NCI-H2227 (cell line): ENCODE results near the gene CTNND2.
"Not testable (repeated sequence)": the region's sequence is repeated elsewhere in the genome, so short reads cannot be mapped to it uniquely, and the experiment has no call there.

Source experiments
- DNase-seq: peaks from one replicate; lab custom pipeline; 2025; ENCODE audit not compliant: unreplicated experiment; lab: John Stamatoyannopoulos, UW

CTNND2 gene

DNA sequence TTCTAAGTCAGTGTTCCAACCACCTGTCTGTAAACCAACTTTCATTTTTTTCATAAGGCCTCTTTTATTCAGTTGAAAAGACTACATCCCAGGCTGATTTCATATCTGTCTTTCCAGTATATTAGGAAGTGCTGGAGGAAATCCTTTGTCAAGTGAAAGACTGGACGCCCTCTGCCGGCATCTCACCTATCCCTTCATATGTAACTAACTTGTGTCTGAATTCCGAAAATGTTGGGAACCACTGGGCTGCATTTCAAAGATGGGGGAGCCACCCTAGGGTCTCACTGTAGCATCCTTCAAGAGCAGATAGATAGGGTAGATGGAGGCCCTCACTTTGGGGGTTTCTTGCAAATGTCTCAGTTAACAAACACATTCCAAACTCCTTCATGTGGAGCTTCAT is 569.8 kb downstream of the CTNND2 start:
- DNase-seq, result no peak

DNA sequence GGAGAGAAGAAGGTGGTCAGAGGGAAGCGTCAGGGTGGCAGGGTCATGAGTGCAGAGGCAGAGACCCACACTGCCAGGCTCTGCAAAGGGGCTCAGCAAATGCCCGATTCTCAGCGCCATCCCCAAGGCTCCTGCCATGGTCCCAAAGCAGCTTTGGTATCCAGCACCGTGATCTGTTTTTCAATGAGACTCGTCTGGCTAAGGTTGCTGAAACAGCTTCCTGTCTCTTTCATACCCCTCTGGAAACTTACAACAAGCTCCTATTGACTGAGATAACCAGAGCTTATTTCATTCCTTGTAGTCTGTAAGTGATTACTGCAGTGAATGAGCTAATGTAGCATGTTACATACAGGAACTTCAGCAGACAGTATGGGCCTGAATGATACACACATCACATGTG is 574.6 kb downstream of the CTNND2 start:
- no peak for DNase-seq

DNA sequence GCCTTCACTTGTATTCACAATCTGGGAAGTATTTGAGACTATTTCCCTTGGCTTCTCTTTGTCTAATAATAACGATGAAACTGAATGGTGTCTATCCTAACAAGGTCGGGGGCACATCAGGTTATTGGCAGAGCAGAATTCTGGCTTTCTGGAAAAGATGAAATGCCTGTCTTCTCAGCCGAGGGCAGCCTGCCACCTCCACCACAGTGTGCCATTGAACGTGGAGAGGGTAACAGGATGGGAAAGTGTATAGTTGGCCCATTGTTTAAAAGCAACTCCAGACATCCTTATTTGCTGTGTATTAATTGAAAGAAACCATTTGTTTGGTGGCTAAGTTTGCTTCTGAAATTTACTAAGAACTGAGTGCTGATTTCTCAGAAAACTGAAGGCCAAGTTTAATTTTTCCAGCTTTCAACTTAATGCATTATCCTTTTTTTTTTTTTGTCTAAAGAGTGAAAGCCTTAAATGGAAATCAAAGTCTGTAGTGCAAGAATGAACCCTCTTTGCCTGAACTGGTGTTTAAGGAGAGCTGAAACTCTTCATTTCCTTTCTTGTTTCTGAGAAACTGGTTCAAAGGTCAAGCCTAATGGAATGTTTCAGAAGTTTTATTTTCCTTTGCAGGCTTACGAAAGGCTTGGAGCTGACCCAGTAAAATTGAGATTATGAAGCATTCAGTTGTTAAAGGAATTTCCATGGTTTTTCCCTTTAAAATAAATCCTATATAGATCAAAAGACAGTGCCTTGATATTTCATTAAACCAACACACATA is 579.5 kb downstream of the CTNND2 start:
- no peak for DNase-seq

DNA sequence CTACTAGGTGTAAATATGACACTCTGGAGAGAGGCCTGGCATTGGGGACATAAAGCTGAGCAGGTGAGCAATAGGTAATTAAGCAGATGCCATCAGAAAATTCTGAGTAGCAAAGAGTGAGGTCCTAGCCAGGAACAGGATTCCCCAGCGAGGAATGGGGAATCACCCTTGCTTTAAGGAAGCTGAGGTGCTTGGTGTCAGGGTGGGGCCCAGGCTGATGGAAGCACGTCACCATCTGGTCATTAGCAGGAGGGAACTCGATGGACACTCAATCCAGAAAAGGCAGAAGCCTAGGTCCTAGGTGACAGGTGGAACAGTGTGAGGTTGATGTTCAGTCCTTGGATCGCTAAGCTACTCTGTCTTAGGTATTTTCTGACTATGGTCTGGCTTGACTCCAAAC is 580.5 kb downstream of the CTNND2 start:
- DNase-seq, result no peak

DNA sequence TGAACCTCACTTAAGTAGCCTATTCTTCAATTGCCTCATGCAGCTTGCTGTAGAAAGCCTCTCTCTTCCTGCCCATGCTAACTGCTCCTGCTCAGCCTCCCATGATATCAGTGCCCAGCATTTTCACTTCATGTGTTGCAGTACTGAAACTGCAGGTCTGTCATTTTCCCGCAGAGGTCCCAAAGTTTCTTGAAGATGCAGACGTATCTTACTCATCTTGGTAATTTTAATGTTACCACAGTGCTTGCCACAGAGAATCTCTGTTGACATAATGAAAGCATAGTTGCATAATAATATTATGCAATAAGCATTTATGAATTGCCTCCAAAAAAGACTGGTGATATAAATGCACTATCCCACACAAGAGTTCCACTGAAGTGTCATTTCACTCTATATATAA is 582.1 kb downstream of the CTNND2 start:
- DNase-seq, result no peak

DNA sequence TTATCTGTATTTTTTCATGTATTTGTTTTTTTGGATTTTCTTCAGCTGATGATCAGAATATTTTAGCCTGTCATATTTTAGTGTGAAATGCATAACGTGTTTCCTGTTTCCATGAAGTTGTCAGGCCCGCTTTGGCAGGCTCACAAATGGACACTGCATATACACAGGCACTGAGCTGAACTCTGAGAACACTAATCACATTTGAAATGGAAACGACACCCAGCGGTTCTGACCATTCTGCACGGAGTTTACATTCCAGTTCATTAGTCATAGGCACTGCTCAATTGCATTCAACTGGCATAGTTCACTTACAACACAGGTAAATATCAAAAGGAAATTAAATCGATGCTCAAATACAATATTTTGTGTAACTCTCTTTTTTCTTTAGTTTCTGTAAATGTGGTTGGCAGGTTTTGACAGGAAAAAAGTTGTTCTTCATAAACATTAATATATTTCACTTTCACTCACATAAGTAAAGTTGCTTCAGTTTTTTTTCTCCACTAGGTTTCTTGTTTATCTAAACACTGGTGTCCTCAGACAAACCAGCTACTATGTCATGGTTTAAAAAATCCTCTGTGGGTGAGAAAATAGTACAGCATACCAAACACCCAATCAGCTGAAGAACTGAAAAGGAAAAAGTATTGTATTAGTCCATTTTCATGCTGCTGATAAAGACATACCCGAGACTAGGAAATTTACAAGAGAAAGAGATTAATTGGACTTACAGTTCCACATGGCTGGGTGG is 584.2 kb downstream of the CTNND2 start:
- DNase-seq, result no peak

DNA sequence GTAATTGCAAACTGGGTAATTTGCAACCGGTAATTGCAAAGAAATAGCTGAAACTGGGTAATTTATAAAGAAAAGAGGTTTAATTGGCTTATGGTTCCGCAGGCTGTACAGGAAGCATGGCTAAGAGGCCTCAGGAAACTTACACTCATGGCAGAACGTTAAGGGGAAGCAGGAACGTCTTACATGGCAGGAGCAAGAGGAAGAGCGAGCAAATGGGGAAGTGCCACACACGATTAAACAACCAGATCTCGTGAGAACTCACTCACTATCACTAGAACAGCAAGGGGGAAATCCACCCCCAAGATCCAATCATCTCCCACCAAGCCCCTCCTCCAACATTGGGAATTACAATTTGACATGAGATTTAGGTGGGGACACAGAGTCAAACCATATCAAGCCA is 590.6 kb downstream of the CTNND2 start:
- DNase-seq, result not testable (repeated sequence)

DNA sequence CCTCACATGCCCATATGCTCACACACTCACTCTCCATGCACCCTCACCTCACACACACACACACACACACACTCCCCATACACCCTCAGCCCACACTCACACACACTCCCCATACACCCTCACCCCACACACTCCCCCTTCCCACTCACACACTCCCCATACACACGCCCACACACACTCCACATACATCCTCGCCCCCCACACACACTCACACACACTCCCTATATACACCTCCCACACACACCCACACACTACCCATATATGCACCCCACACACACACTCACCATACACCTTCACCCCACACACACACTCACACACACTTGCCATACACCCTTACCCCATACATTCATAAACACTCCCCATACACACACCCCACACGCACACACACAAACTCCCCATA is 592.5 kb downstream of the CTNND2 start:
- DNase-seq, result no peak

DNA sequence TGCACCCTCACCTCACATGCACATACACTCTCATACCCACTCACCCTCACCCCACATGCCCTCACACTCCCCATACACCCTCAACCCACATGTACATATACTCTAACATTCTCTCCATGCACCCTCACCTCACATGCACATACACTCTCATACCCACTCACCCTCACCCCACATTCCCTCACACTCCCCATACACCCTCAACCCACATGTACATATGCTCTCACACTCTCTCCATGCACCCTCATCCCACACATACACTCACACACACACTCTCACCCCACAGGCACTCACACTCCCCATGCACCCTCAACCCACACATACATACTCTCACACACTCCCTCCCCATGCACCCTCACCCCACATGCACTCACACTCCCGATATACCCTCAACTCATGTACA is 593.0 kb downstream of the CTNND2 start:
- DNase-seq, result no peak

DNA sequence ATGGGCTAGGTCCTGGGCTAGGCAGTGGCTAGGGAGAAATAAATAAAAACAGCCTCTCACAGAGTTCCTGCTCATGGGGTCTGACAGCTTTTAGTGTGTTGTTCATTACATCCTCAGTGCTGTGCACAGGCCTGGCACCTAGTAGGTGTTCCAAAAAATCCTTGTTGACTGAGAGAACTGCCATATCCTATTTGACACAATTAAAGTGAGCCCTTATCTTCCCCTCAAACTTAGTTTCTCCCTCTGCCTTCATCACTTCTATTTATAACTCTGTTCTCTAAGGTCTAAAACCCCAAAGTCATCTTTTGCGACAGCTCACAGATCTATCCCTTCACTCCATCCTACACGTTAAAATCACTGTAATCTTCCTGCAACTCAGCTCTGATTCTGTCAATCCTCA is 594.1 kb downstream of the CTNND2 start:
- DNase-seq, result no peak

DNA sequence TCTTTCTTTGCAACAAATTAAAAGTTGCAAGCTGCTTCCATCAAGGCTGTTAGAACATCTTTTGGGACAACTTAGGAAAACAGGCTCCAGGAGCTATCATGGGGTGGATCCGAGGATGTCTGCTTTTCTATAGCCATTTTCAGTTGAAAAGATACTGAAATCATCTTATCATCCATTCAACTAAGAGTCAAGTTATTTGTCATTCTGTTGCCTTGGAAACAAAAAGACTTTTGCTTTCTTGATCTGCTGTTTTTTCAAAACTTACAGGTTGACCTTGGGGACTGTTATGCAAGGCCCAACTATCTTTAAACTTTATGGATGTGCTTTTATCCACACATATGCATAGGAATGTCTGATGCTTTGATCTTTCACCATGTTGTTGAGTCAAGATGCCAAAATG is 597.9 kb downstream of the CTNND2 start:
- no peak for DNase-seq

DNA sequence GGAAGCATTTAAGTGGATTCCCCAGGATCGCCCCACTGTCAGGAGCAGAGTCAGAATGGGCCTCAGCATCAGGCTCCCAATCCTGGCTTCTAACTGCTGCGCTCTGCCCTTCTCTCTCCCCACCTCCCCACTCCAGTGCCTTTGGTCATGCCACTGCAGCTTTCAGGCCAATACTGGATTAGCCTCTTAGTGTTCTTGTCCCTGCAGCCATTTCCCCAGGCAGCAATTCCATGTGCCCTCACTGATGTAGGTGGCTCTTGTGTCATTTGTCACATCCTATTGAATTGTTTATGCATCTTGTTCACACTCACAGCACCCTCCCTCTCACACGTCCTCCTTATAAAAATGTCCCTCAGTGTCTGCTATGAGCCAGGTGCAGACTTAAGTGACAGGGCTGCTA is 599.0 kb downstream of the CTNND2 start:
- DNase-seq, result no peak

DNA sequence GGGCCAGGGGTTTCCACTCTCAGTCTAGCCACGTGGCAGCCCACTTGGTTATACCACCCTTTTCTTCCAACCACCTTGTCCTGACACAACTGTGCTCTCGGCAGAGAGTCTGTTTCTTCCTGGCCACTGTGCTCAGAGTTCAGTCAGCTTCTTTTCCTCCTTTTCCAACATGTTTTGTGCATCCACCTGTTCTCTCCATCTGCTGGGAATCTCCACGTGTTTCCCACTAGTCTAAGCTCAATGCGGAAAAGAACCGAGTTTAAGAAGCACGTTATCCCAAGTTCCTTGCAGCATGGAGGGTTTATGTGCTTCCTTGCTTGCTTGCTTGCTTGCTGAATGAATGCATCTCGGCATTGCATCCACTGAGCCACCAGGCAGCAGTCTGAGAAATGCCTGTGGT is 599.6 kb downstream of the CTNND2 start:
- no peak for DNase-seq

DNA sequence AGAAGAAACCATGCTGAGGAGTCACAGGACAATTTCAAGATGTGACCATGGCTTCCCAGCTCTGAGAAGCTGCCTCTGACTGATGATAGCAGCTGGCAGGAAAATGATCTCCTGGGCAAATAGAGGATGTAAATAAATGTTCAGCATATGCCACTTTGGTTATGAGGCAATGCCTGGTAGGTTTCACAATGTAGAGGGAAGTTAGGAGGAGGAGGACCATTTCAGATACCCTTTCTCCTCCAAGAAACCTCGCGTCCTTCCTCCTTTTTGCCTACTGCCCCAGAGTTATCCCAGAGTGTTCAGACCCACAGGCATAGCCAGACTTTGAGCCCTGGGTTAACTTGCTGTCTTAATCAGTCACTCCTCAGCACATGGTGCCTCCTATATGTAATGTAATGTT is 601.6 kb downstream of the CTNND2 start:
- no peak for DNase-seq

DNA sequence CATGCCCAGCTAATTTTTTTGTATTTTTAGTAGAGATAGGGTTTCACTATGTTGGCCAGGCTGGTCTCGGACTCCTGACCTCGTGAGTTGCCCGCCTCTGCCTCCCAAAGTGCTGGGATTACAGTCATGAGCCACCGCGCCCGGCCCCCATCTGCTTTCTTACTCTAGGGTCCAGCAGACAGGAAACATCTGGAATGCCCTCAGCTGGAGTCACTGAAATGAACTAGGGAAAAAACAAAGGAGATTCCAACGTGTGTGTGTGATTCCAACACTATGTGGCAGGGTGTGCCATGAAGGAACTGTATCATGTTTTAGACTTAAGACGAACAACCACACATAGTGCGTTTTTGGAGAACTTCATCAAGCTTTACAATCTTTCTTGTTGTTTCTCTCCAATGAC is 603.1 kb downstream of the CTNND2 start:
- no peak for DNase-seq

DNA sequence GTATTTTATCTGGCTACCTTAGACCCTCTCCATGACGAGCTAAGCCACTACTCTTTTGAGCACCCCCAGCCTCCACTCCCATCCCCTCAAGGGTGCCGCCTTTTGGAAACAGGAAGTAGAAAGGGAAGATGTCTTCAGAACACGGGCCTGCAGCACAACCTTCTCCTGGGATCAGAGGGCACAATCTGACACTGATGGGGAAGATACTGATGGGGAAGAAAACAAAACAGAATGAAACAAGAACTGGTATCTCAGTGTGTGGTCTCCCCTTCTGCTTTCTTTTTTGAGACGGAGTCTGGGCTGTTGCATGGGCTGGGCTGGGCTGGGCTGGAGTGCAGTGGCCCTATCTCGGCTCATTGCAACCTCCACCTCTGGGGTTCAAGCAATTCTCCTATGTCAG is 603.5 kb downstream of the CTNND2 start:
- no peak for DNase-seq

DNA sequence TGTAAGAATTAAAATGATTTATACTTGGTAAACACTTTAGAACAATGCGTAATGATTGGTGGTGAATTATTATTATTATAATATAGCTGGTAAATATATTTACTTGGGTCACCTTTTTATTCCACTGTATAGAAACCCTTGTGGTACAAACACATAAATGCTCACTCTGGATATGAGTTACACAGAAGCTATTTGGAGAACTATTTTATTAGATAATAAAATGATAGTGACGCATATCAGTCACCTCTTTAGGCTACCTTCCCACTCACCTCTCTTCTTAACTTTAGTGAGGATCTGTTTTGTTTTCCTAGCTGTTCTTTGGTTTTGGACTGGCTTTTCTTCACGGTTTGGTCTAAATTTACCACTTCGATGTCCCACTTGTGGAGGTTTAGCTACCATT is 605.4 kb downstream of the CTNND2 start:
- no peak for DNase-seq

DNA sequence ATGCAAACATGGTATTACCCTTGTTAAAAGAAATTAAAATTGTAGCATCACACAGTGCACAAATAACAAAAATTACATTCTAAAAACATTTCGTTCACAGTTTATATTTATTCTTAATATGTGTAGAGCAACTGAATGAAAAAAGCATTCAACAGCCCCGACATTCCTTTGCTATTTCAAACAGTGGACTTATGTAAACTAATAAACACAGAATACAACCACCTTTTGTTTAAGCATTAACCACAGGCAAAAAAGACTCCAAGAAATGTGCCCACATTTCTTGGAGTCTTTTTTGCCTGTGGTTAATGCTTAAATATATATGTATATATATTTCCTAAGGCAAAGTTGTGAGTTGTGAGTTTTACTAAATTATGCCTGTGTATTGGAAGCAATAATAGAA is 610.7 kb downstream of the CTNND2 start:
- no peak for DNase-seq

DNA sequence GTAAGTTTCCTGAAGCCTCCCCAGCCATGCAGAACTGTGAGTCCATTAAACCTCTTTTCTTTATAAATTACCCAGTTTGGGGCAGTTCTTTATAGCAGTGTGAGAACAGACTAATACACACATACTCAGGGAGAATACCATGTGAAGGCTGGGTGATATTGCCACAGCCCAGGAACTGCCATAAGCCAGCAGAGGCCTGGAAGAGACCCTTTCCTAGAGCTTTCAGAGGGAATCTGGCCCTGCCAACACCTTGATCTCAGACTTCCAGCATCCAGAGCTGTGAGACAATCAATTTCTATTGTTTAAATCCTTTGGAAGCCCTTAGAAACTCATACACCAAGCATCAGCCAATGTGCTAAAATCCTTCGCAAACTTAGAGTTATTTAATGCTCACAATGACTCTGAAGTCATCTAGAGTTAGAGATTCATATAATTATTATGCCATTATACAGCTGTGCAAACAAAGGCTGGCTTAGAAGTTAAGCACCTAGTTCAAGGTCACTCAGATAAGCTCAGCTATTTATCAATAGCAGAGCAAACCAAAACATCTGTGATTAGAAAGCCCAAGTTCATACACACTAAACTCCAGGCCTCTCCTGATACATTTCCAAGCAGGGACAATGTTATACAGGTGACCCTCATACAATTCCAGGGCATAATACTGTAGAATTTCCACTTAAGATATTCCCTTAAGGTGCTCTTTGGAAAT is 611.4 kb downstream of the CTNND2 start:
- no peak for DNase-seq

DNA sequence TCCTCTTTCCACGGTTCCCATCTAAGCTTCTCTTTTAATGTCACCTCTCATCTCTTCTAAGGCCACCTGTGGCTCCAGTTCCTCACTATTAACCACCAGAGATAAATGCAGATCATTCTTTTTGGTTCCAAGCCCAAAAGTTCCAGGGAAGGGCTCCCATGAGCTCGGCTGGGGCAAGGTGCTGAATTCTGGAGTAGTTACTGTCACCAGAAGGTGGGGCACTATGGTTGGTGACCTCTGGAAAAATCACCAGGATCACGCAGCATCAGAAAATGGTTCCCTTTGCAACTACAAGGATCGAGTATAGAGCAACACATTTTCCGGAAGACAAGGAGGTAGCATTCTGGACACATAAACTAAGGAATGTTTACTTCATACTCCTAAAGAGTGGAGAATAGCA is 614.5 kb downstream of the CTNND2 start:
- no peak for DNase-seq

DNA sequence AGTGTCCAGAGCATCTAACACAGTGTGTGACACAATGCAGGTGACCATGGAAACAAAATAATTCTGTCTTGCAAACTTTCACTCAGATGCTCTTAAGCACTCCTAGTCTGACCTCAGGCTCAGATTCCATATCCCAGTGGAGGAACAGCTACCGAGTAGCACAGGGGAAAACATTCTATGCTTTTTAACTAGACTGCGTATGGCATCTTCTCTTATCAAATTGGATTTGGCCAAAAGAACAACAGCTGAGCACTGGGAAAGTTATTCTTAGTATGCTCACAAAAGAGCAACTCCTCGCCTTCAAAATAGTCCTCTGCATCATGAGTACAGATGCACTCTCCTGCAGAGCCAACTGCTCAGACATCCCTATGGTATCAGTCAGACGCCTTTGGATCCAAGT is 615.0 kb downstream of the CTNND2 start:
- no peak for DNase-seq

DNA sequence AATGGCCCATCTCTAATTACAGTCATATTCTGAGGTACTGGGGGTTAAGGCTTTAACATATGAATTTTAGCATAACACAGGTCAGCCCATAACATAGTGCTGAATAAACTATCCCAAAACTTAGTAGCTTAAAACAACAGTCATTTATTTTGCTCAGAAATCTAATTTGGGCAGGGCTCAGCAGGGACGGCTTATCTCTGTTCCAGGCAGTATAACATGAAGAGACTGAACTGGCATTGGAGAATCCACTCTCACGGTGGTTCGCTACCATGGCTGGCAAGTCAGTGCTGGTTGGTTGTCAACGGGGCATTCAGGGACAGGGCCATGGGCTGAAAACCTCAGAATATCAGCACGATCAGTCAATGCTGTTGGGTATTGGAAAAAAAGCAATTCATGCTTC is 622.4 kb downstream of the CTNND2 start:
- DNase-seq, result no peak
